DMS53 treated with DMSO at 0.1 percent for 48 hours (cell line): ENCODE data around the gene COX7B.
"Not testable (repeated sequence)": the region's sequence is repeated elsewhere in the genome, so short reads cannot be mapped to it uniquely, and the experiment has no call there.

Experiments
- DNase-seq: peaks from one replicate; lab custom pipeline; 2025; ENCODE audit not compliant: unreplicated experiment; lab: John Stamatoyannopoulos, UW

COX7B gene, protein sequence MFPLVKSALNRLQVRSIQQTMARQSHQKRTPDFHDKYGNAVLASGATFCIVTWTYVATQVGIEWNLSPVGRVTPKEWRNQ

DNA sequence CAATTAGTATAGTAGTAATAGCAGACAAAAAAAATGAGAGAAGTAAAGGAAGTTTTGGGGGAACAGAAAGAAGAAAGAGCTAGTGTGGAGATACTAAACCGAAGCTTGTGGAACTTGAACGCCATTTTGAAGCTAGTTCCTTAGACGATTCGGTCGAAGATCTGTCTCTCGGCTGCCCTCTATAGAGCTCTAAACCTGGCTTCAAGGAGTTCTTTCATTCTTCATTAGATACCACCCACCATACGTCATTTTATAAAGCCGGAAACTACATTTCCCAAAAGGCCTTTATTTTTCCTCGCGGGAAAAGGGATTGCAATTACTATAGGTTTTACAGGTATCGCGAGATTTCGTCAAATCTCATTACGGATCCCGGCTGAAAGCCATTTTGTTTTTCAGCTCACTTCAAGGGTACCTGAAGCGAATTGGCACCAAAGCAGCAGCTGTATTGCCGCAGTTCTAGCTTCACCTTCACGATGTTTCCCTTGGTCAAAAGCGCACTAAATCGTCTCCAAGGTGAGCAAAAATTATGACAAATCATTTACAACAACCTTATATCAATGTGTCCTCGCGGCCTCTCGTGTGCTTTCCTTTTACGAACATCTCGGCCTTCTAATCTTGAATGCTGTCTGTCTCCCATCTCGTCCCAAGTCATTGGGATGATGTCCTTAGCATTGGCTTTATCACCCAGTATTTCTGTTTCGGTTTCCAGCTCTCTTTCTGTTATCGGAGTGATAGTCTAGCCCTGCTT lies at the start of gene COX7B:
COX7B (plus strand) TSS at position 388 of the 748 bp plus-strand sequence; CDS start at position 474, 86 bp downstream.
- DNase-seq = peak; percentile 98

DNA sequence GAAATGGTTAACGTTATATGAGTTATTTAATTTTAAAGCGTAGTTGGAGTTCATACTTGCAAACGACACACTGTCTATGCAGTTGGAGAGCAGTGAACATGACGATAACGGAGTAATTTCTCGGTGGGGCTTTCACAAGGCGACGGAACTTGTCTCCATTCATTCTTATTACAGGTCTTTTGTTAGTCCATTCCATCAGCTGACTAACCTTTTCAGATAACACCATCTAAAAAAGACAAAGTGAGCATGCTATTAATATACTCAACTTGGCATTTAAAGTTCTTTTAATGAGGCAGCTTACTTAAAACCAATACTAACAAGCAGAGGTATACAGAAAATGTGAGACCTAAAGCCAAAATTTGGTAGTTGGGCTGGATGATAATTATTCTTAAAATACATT lies 23.9 kb upstream of the COX7B start:
- DNase-seq = no peak

DNA sequence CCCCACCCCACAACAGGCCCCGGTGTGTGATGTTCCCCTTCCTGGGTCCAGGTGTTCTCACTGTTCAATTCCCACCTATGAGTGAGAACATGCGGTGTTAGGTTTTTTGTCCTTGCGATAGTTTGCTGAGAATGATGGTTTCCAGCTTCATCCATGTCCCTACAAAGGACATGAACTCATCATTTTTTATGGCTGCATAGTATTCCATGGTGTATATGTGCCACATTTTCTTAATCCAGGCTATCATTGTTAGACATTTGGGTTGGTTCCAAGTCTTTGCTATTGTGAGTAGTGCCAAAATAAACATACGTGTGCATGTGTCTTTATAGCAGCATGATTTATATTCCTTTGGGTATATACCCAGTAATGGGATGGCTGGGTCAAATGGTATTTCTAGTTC lies 17.9 kb upstream of the COX7B start:
- not testable (repeated sequence) for DNase-seq

DNA sequence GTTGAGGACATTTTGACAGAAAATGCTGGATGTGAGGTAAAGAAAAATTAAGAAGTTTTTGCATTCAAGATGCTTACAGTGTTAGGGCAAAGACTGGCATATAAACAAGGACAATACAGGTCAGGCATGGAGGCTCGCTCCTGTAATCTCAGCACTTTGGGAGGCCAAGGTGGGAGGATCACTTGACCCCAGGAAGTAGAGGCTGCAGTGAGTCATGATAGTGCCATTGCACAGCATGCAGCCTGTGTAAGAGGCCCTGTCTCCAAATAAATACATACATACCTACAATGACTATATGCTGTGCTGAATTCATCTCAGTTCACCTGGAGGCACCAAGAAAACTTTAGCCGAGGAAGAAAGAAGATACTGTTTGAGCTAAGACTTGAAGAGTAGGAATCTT lies 6.4 kb upstream of the COX7B start:
- no peak for DNase-seq

DNA sequence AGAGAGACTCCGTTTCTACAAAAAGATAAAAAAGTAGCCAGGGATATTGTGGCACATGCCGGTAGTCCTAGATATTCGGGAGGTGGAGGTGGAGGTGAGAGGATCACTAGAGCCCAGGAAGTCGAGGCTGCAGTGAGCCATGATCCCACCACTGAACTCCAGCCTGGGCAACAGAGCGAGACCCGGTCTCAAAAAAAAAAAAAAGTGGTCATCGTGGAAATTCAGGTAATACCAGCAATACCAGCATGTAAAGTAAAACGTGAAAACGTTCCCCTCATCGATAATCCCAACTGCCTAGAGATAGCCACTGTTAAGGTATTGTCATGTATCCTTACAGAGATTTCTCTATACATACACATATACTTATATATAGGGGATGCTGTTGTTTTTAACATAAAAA lies 5.6 kb upstream of the COX7B start:
- DNase-seq = no peak

DNA sequence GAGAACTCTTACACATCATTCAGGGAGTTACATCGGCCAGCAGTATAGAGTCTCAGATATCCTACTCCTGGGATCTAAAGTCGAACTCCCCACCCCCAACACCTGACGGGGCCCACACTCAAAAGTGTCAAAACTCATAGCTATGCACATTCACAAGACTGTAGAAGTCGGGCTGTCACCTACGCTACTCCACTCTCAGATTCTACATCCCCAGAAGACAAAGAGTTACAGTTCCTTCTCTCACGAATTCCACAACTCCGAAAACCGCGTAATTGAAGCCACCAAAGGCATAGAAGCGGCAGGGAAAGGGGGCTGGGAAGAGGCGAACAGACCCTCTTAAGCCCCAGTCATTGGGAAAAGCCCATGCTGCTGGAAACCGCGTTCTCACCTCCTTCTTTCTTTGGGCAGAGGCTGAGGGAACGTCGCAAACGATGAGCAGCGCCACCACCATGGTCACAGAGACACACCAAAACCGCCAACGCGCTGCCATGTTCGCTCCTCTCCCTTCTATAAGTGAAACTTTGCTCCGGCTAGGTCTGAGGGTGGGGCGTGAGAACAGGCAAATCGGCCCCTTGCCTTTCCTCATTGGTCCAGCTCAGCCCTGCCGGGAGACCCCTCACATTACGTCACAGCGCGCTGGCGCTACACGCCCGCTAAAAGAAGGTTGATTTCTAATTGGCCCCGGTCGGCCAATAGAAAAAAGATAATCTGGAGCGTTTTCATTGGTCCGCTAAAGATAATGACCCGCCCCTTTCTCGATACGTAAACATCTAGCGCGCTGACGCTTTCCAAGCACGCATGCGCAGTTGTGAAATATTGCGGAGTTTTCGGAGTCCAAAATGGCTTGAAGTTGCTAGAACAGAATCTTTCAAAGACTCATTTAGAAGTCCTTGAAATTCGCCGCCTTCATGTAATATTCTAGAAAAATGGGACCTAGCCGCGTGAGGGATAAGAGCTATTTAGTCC lies 4.1 kb upstream of the COX7B start, which contains the start of gene MAGT1:
MAGT1 (minus strand) TSS at position 515 of the 966 bp plus-strand sequence; CDS start at position 490, 25 bp downstream.
- peak; percentile 93 for DNase-seq

DNA sequence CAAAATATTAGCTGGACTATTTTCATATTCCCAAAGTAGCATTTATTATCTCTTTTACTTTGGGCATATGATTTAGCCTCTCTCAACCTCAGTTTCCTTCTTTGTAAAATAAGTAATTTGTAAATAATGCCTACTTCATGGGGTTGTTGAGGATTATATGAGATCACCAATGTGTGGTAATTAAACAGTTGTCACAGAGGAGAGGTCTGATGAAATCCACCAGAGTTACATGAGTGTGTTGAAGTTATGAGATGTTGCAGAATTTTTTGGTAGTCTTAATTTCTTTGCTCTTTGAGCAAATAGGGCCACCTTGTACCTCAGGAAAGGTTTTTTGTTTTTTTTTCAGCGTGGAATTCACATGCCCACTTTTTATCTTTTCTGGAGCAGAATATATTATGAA lies 1.4 kb downstream of the COX7B start:
- no peak for DNase-seq

DNA sequence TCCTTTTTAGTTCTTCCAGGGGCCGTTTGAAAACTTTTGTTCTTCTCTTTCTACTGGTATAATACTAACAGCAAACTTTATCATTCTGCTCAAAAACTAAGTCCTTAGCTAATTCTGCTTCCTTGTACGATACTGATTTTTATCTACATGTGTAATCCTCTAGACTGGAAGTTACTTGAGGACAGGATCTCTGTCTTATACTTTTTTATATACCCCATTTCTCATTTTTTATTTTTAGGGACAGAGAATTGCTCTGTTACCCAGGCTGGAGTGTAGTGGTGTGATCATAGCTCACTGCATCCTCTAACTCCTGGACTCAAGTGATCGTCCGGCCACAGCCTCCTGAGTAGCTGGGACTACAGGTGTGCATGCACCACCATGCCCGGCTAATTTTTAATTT lies 2.2 kb downstream of the COX7B start:
- DNase-seq = no peak

DNA sequence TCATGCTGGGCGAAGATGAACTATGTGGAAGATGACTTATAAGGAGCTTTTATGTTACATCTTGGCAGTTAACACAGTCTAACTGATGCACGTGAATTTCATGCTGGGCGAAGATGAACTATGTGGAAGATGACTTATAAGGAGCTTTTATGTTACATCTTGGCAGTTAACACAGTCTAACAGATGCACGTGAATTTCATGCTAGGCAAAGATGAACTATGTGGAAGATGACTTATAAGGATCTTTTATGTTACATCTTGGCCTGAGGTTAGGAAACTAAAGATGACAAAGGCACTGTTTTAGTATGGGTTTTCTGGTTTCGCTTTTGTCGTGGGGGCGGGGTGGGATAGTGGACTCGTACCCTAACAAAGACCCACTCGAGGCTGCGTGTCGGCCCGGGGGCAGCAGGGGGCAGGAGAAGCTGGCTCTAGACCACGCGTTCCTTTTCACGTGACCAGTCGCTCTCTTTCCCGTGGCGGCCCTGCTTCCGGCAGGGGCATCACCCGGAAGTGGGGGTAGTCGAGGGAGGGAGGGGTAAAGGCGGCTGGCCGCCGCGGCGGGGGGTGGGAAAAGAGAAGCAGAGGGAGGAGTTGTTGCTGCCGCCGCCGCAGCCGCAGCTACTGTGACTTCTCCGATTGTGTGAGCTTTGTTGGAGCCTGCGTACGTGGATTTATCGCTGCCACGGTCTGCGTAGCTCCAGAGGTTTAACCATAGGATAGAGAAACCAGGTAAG lies 11.0 kb downstream of the COX7B start, which contains the start of gene ATP7A:
ATP7A (plus strand) TSS at position 586 of the 733 bp plus-strand sequence. CDS start 60,949 bp downstream, outside the sequence.
- peak; percentile 90 for DNase-seq

DNA sequence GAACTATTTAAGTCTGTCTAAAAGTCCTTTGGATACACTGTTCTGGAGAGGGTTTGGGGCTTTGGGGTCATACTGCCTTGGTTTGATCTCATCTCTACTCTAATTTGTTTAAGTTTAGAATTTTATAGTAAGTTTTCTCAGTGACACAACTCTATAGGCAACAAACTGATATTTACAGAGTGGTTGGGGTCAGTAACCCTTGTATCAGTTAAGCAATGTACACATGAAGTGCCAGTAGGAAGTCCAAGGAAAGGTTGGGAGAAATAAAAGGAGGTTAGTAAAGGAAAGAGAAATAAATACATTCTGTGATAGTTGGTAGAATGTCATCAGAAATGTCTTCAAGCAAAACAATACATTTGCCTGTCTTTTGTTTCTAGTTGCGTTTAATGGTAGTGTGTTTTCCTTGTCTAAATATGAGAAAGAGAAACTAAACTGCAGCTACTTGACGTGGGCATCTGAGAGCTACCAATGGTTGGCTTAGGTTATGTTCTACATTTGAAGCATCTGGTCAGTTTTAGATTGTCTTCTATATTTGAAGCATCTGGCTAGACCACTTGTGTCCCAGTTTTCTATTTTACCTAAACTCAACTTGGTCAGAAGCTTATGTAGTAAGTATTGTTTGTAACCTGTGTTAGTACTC lies 18.1 kb downstream of the COX7B start:
- DNase-seq = no peak

DNA sequence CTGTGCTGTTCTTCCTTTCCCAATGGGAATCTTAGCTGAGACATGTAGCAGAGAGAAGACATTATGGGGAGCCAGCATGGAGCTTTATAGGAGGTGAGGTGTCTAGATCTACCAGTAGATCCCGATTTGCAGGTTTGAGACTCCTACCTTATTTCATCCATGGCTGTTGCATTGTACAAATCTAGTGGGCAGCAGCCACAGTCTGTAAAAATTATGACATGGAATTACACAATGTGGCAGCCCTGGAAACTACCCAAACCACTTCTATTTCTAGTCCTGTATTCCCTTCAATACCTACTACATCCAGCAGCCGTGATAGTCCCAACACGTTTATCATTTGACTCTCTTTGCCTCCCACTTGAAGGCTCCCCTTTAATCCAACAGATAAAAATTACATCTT lies 19.3 kb downstream of the COX7B start:
- DNase-seq = no peak

DNA sequence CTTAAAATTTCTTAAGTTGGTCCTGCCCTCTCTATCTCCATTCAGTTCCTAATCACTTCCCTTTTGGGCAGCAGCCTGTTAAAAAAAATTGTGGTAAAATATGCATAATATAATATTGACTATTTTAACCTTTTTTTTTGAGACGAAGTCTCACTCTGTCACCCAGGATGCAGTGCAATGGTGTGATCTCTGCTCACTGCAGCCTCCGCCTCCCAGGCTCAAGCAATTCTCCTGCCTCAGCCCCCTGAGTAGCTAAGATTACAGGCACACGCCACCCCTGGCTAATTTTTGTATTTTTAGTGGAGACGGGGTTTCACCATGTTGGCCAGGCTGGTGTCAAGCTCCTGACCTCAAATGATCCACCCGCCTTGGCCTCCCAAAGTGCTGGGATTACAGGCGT lies 20.1 kb downstream of the COX7B start:
- DNase-seq = not testable (repeated sequence)

DNA sequence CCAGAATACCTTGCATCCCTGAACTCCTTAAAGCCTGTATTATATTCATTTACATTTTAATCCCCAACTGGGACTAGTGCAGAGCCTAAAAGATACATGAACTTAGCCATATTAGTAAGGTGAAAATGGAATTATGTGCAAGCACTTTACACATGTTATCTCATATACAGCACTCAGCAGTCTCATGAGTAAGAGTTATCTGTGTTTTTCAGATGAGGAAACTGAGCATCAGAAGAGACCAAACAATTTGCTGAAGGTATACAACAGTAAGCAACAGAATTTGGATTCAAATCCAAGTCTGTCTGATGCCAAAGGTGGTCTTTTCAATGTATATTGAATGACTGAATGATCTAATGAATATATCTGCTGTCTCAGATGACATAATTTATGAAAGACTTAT lies 23.5 kb downstream of the COX7B start:
- no peak for DNase-seq

DNA sequence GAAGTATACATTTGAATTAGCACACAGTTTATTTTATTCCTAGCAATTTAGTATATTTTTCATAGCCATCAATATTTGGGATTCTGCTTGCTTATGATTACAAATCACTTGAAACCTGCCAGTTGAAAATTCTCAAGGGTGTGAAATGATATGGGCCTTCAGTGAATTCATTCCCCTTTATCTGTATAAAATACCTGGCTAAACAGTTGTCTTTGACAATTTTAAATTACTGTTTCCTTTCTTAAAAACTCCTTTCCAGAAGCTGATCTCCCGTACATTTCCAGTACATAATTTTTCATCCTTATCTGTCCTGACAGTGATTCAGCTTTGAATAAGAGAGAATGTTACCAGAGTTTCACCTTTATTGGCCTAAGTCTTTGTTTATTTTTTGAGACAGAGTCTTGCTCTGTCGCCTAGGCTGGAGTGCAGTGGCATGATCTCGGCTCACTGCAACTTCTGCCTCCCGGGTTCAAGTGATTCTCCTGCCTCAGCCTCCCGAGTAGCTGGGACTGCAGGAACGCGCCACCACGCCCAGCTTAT lies 25.1 kb downstream of the COX7B start:
- no peak for DNase-seq

DNA sequence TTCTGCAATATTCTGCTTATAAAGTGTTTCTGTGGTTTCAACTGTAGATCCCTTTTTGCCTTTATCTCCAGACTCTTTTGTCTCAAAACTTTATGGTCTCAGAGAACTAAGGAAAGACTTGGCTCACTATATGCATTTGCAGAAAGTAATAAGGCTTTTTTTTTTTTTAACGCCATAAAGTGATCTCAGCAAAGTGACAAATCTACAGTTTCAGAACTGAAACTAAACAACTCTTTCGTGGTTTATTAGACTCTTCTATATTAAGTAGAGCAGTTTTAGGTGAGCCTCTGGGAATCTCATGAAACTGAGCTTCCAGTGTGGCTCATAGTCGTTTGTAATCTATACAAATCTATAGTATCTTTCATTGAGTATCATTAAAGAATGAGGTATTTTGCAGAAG lies 26.5 kb downstream of the COX7B start:
- DNase-seq = no peak

DNA sequence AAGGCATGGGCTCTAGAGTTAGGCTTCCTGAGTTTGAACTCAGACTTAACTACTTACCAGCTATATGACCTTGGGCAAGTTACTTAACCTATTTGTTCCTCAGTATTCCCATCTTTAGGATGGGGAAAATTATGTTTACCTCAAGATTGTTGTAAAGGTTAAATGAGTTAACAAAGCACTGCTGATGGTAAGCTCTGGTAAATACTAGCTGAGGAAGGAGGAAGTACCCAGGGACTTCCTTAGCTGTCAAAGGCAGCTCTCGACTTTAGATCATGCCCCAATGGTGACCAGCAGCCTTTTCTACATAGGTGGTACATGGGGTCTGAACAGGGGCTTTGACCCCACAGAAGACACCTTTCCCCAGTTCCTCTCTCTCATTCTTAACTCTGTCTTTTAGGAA lies 31.3 kb downstream of the COX7B start:
- no peak for DNase-seq

DNA sequence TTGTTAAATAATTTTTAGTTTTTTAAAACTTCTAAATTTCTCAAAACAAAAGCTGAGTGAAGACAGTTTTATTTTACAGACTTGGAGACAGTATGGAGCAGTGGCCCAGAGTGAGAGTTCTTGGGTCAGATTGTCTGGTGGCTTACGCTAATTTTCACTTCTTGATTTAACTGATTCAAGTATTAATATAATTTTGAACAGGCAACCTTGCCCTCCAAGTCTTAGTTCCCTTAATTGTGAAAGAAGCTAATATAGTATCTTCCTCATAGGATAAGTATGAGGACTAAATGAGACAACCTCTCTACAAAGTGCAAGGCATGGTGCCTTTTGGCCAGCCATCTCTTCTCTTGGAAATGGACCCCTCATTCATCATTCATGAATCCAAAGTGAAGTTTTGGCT lies 36.6 kb downstream of the COX7B start:
- DNase-seq = no peak

DNA sequence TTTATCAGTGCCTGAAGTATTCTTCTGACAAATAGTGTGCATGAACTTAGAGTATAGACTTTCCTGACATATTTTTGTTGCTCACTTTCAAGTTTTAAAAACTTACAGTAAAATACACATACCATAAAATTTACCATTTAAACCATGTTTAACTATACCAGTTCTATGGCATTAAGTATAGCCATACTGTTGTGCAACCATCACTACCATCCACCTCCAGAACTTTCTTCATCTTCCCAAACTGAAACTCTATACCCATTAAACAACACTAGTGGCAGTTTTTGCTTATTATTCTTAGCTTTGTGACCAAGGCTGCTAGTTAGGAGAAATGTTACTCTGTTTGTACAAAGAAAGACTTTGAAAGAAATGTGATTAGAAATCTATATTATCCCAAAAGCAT lies 37.0 kb downstream of the COX7B start:
- DNase-seq = no peak

DNA sequence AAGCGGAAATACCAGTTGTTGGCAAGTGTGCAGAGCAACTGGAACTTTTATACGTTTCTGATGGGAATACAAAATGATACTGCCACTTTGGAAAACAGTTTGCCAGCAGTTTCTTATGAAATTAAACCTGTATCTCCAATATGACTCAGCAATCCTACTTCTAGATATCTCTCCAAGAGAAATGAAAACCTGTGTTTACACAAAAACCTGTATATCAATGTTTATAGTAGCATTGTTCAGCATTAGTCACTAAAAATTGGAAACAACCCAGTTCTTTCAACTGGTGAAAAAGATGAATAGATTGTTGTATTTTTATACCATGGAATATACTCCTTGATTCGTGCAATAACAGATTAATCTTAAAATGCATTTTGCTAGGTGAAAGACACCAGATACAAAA lies 38.0 kb downstream of the COX7B start:
- DNase-seq = peak; percentile 68

DNA sequence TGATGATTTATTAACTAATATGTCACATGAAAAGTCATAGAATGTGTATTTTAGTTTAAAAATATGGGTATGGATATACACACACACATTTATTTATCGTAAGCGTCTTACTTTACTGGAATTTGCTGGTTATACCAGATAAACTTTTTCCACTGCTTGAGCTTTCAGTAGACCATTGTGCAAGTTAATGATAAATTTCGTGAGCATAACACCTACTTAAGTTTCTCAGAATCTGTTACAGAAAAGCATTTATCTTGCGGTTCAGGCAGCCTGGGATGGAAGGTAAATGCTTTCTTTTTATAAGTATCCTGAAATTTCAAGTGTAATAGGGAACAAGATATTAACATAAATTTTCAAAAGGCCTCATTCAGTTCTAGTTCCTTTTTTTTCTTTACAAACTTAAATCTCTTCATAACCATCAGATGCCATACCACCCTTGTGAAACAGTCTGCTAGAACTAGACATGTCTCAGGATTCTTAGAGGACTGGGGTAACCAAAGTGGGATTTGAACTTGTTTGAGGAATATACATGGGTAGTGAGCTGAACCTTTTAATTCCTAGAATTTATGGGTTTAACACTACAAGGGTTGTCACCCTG lies 38.9 kb downstream of the COX7B start:
- no peak for DNase-seq
